HCT116 (cell line): ENCODE measurements around the gene AGBL1. TPM values are rescaled to one million over a fixed set of nuclear protein-coding genes. Genes with fewer than 3 reads are reported as not detected.

Experiments used
- ATAC-seq: fragments of 200-7000 bp; cut with Tn5 transposase; 2 replicates; pipeline ENCODE4 v1.9.1; 2020; ENCODE audit warnings: mild to moderate bottlenecking, moderate library complexity
- BruUV-seq: library from RNA; stranded (reverse); fragments of 400-500 nt; replicated peaks from 2 replicates; lab custom pipeline; 2021; lab: Mats Ljungman, UMichigan
- CTCF ChIA-PET: fragments of 300-600 bp; sonication (Branson Sonifier 250); formaldehyde crosslinking; loops from one replicate; lab custom pipeline; 2021; ENCODE audit warnings: antibody characterized with exemption; lab: Charles Lee
- POLR2A ChIA-PET: fragments of 300-600, 350-600 bp; sonication (Branson Sonifier 250); formaldehyde crosslinking; loops from one replicate; lab custom pipeline; 2021; ENCODE audit warnings: antibody characterized with exemption; lab: Charles Lee
- RAD21 ChIA-PET, 2 experiments: fragments of 300-600 bp; sonication (Branson Sonifier 250); formaldehyde crosslinking; loops; one replicate each; lab custom pipeline; 2023; ENCODE audit warnings: low total read pairs in 2 of 2; ENCODE audit not compliant: uncharacterized antibody in 2 of 2, unreplicated experiment in 2 of 2, low non-redundant PET in 1 of 2; lab: Charles Lee
- DNase-seq: peaks from one replicate; pipeline ENCODE4 v3.0.0-alpha.2; 2010; ENCODE audit warnings: low read depth, low spot score
- H2AFZ ChIP-seq: fragments of 200-600 bp; shearing (Covaris generic), sonication (generic); 2 replicates; pipeline ENCODE4 v1.6.1; 2017; ENCODE audit warnings: low read depth, mixed run types, mixed read lengths, antibody characterized with exemption, low read length; ENCODE audit not compliant: poor library complexity, severe bottlenecking
- H3K27ac ChIP-seq: 2 replicates; pipeline ENCODE4 v1.5.1; 2012; ENCODE audit warnings: low read depth, low read length
- H3K27me3 ChIP-seq: fragments of 200-600 bp; sonication (generic); 2 replicates; pipeline ENCODE4 v1.6.1; 2016; ENCODE audit warnings: mixed run types, low read length, mixed read lengths; ENCODE audit not compliant: insufficient read depth
- H3K36me3 ChIP-seq, 2 experiments: fragments of 200-500 bp in 1 of 2; fragments of 200-600 bp in 1 of 2; sonication (Bioruptor generic) in 1 of 2; sonication (generic) in 1 of 2; 2 replicates each; pipeline versions ENCODE4 v1.5.1 to v1.6.1; 2014 to 2016; ENCODE audit warnings: low read length in 2 of 2, inconsistent platforms in 1 of 2, mixed read lengths in 1 of 2, mixed run types in 1 of 2; ENCODE audit not compliant: insufficient read depth in 2 of 2, control insufficient read depth in 1 of 2
- H3K4me1 ChIP-seq, 2 experiments: fragments of 200-600 bp in 1 of 2; sonication (generic) in 1 of 2; 2 replicates each; pipeline versions ENCODE4 v1.5.1 to v1.6.1; 2012 to 2017; ENCODE audit warnings: low read length in 2 of 2, inconsistent platforms in 1 of 2, mild to moderate bottlenecking in 1 of 2, mixed read lengths in 1 of 2, mixed run types in 1 of 2, moderate library complexity in 1 of 2; ENCODE audit not compliant: insufficient read depth in 2 of 2, control insufficient read depth in 1 of 2
- H3K4me2 ChIP-seq: fragments of 200-600 bp; sonication (generic); 2 replicates; pipeline ENCODE4 v1.6.1; 2017; ENCODE audit warnings: mixed run types, low read length, mixed read lengths
- H3K4me3 ChIP-seq, 2 experiments: fragments of 200-600 bp in 1 of 2; sonication (generic) in 1 of 2; replicated peaks in 1 of 2; 2 replicates each; pipeline ENCODE4 v1.5.1; 2011 to 2016; ENCODE audit warnings: low read length in 2 of 2, control low read depth in 1 of 2, low read depth in 1 of 2, mild to moderate bottlenecking in 1 of 2, mixed read lengths in 1 of 2, mixed run types in 1 of 2
- H3K79me2 ChIP-seq: fragments of 200-600 bp; sonication (generic); 2 replicates; pipeline ENCODE4 v1.6.1; 2017; ENCODE audit warnings: mild to moderate bottlenecking, mixed run types, low read length, moderate library complexity, mixed read lengths; ENCODE audit not compliant: insufficient read depth
- H3K9ac ChIP-seq: fragments of 200-600 bp; sonication (generic); 2 replicates; pipeline ENCODE4 v1.6.1; 2016; ENCODE audit warnings: low read length, mixed read lengths
- H3K9me2 ChIP-seq: fragments of 200-600 bp; sonication (generic), shearing (Covaris generic); 2 replicates; pipeline ENCODE4 v1.6.1; 2017; ENCODE audit warnings: mixed run types, mild to moderate bottlenecking, moderate library complexity; ENCODE audit not compliant: insufficient read depth
- H3K9me3 ChIP-seq, 2 experiments: fragments of 200-500 bp in 1 of 2; fragments of 200-600 bp in 1 of 2; sonication (Bioruptor generic) in 1 of 2; sonication (generic) in 1 of 2; 2 replicates each; pipeline ENCODE4 v1.6.1; 2014 to 2017; ENCODE audit warnings: low read length in 2 of 2, mixed read lengths in 2 of 2, inconsistent platforms in 1 of 2, low read depth in 1 of 2, mild to moderate bottlenecking in 1 of 2, mixed run types in 1 of 2, moderate library complexity in 1 of 2; ENCODE audit not compliant: control insufficient read depth in 1 of 2, insufficient read depth in 1 of 2
- H4K20me1 ChIP-seq: fragments of 200-600 bp; sonication (generic), shearing (Covaris generic); 2 replicates; pipeline ENCODE4 v1.6.1; 2017; ENCODE audit warnings: mixed run types, mild to moderate bottlenecking, moderate library complexity; ENCODE audit not compliant: insufficient read depth
- CEBPB ChIP-seq: IDR thresholded peaks from 2 replicates; pipeline ENCODE4 v1.6.1; 2012; ENCODE audit warnings: low read depth
- EGR1 ChIP-seq: IDR thresholded peaks from 2 replicates; pipeline ENCODE4 v1.6.1; 2012; ENCODE audit warnings: low read depth
- EZH2 ChIP-seq: fragments of 200-600 bp; sonication (generic); IDR thresholded peaks from 2 replicates; pipeline ENCODE4 v1.6.1; 2017; ENCODE audit warnings: antibody characterized with exemption, mixed run types
- EZH2phosphoT487 ChIP-seq: fragments of 200-600 bp; IDR thresholded peaks from 2 replicates; pipeline ENCODE4 v1.6.1; 2018; ENCODE audit warnings: antibody characterized with exemption, borderline replicate concordance
- FOSL1 ChIP-seq: IDR thresholded peaks from 2 replicates; pipeline ENCODE4 v1.6.1; 2012; ENCODE audit warnings: low read depth
- POLR2A ChIP-seq: IDR thresholded peaks from 2 replicates; pipeline ENCODE4 v1.7.0; 2011; ENCODE audit warnings: borderline replicate concordance; ENCODE audit not compliant: insufficient read depth, insufficient read length; ENCODE audit errors: extremely low read depth
- POLR2AphosphoS5 ChIP-seq: IDR thresholded peaks from 2 replicates; pipeline ENCODE4 v1.6.1; 2011; ENCODE audit warnings: mild to moderate bottlenecking, low read depth, low read length, moderate library complexity
- RAD21 ChIP-seq: IDR thresholded peaks from 2 replicates; pipeline ENCODE4 v1.6.1; 2012; ENCODE audit warnings: low read depth, mild to moderate bottlenecking
- SIN3A ChIP-seq: IDR thresholded peaks from 2 replicates; pipeline ENCODE4 v1.6.1; 2012; ENCODE audit warnings: low read depth
- SP1 ChIP-seq: IDR thresholded peaks from 2 replicates; pipeline ENCODE4 v1.6.1; 2012; ENCODE audit warnings: low read depth
- TCF7L2 ChIP-seq: IDR thresholded peaks from 2 replicates; pipeline ENCODE4 v1.7.0; 2011; ENCODE audit warnings: borderline replicate concordance, inconsistent platforms; ENCODE audit not compliant: insufficient read depth, insufficient read length; ENCODE audit errors: extremely low read depth
- YY1 ChIP-seq: IDR thresholded peaks from 2 replicates; pipeline ENCODE4 v1.6.1; 2011; ENCODE audit warnings: low read length, low read depth, moderate library complexity, mild to moderate bottlenecking; ENCODE audit not compliant: insufficient replicate concordance; ENCODE audit errors: extremely low read depth
- ZFX ChIP-seq: fragments of 450-650 bp; IDR thresholded peaks from 2 replicates; pipeline ENCODE4 v1.6.1; 2017
- ZNF274 ChIP-seq: fragments of 200-500 bp; sonication (Bioruptor generic); IDR thresholded peaks from 2 replicates; pipeline ENCODE4 v1.6.1; 2014; ENCODE audit warnings: mild to moderate bottlenecking, low read depth, low read length, inconsistent platforms
- intact Hi-C: fragments of 100-400 bp; cut with micrococcal nuclease; formaldehyde crosslinking; loops from 2 replicates; pipeline ENCODE4 v1.10.0; 2022
- total RNA-seq: library from RNA; stranded (reverse); gene quantifications from one replicate; pipeline ENCODE4 v1.2.1, GENCODE V29; 2021; ENCODE audit not compliant: unreplicated experiment
- TF ChIP-seq, protein P1 (sequence below): IDR thresholded peaks from 2 replicates; pipeline ENCODE4 v1.6.1; 2012
- TF ChIP-seq, protein P2 (sequence below), 3 experiments: fragments of 200-600 bp in 1 of 3; sonication (generic) in 1 of 3; IDR thresholded peaks in 2 of 3; conservative IDR thresholded peaks in 1 of 3; 2 replicates each; pipeline ENCODE4 v1.5.1; 2012 to 2017; ENCODE audit warnings: low read depth in 2 of 3, low read length in 2 of 3, antibody characterized with exemption in 1 of 3, borderline replicate concordance in 1 of 3, control low read depth in 1 of 3, mild to moderate bottlenecking in 1 of 3, mixed read lengths in 1 of 3, mixed run types in 1 of 3, moderate library complexity in 1 of 3; ENCODE audit not compliant: insufficient read depth in 1 of 3
- TF ChIP-seq, protein P3 (sequence below): IDR thresholded peaks from 2 replicates; pipeline ENCODE4 v1.6.1; 2012

AGBL1 gene
- total RNA-seq, 1 experiment from 2014 or later = not detected

DNA sequence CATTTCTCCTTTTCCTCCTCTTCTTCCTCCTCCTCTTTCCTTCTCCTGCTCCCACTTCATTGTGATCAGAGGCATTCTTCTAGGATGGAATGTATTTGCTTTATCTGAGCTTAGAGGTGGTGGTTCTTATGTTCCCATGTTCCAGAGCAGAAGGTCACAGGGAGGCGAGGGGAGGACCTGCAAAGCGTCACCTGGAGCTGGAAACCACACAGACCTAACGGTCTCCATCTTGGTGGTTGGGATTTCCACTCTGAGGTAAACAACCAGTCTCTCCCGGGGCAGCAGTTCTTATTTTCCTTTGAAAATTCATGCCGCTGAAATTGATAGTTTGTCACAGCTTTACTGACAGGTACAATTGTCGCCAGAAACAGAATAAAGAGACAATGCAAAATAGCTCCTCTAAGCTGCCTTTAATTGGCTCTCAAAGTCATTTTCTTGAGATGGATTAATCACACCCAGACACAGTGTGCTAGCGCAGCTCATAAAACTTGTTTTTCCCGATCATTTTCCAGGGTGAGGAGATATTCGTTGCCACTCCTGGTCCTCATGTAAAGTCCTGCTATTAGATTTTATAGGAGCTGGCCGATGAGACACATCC, 16.9 kb upstream of the AGBL1 start:
- Histone ChIP-seq H3K27ac (no peak overlapping the region), H3K9me2 (no peaks in the 10 kb centered on the region), H3K36me3 (no peaks in the 10 kb centered on the region), H3K9ac (no peak overlapping the region), H2AFZ (no peak overlapping the region), H3K27me3 (peaks cover 6% of the 10 kb centered on the region; the same call in 1 of the 2 replicates), H3K4me1 (no peaks in the 10 kb centered on the region), H3K4me3 (no peak overlapping the region), H3K4me2 (no peak overlapping the region), H3K79me2 (no peaks in the 10 kb centered on the region), H4K20me1 (no peaks in the 10 kb centered on the region), H3K9me3 (no peaks in the 10 kb centered on the region)
- RAD21 ChIA-PET = no interaction called here
- TF ChIP-seq CEBPB = no peak
- TF ChIP-seq EGR1 = no peak
- no peak for TF ChIP-seq EZH2phosphoT487
- intact Hi-C loops = no loop called here
- BruUV-seq = no TSS peak
- DNase-seq = no peak
- no peak for ATAC-seq
- POLR2A ChIA-PET = no interaction called here
- CTCF ChIA-PET = no interaction called here

DNA sequence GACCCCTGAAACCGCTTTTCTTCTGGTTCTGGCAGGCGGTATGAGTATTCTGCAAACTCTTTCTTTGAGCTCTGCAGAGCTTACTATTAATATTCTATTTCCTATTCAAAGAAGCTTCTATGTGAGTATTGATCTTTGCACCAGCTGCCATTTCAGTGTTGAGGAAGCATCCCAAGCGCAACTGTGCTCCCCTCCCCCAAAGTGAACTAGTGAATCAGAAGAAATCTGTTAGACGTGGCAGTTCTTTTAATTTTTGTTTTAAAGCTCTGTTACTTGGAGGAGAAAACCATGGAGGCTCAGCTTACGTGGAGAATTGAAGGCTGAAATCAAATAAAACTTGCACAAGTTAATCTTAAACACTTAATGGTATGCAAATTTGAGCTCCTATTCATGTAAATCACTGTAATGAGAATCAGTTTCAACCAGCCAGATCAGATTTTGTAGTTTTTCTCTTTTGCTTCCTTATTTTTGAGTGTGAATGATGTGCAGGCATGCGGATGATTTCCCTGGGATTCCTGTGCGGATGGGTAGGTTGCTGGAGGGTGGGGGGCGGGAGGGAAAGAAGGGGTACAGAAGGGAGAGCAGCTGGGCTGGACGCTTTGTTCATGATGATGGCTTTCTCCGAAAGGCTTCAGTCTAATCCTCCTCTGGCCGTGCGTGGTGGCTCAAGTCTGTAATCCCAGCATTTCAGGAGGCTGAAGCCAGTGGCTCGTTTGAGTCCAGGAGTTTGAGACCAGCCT, 16.1 kb upstream of the AGBL1 start:
- Histone ChIP-seq H3K9me3 (no peaks in the 10 kb centered on the region), H3K27ac (no peak overlapping the region), H3K4me2 (no peak overlapping the region), H3K4me1 (no peaks in the 10 kb centered on the region), H3K4me3 (no peak overlapping the region), H3K9me2 (no peaks in the 10 kb centered on the region), H3K9ac (no peak overlapping the region), H3K36me3 (no peaks in the 10 kb centered on the region), H4K20me1 (no peaks in the 10 kb centered on the region), H3K79me2 (no peaks in the 10 kb centered on the region), H3K27me3 (peaks cover 6% of the 10 kb centered on the region; the same call in 1 of the 2 replicates), H2AFZ (no peak overlapping the region)
- RAD21 ChIA-PET = no interaction called here
- POLR2A ChIA-PET = no interaction called here
- CTCF ChIA-PET = no interaction called here
- no peak for DNase-seq
- no peak for ATAC-seq
- intact Hi-C loops = no loop called here
- BruUV-seq = no TSS peak
- TF ChIP-seq, protein P1, sequence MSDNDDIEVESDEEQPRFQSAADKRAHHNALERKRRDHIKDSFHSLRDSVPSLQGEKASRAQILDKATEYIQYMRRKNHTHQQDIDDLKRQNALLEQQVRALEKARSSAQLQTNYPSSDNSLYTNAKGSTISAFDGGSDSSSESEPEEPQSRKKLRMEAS = no peak
- TF ChIP-seq EZH2phosphoT487 = no peak
- TF ChIP-seq POLR2A = no peak
- TF ChIP-seq TCF7L2 = no peak
- TF ChIP-seq, protein P2, sequence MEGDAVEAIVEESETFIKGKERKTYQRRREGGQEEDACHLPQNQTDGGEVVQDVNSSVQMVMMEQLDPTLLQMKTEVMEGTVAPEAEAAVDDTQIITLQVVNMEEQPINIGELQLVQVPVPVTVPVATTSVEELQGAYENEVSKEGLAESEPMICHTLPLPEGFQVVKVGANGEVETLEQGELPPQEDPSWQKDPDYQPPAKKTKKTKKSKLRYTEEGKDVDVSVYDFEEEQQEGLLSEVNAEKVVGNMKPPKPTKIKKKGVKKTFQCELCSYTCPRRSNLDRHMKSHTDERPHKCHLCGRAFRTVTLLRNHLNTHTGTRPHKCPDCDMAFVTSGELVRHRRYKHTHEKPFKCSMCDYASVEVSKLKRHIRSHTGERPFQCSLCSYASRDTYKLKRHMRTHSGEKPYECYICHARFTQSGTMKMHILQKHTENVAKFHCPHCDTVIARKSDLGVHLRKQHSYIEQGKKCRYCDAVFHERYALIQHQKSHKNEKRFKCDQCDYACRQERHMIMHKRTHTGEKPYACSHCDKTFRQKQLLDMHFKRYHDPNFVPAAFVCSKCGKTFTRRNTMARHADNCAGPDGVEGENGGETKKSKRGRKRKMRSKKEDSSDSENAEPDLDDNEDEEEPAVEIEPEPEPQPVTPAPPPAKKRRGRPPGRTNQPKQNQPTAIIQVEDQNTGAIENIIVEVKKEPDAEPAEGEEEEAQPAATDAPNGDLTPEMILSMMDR (IDR thresholded peaks at IDR 0.05 in 2 of 3, conservative IDR thresholded peaks at IDR 0.05 in 1 of 3; ENCODE audit: borderline replicate concordance in 1 of 3, insufficient read depth in 1 of 3, low read depth in 2 of 3, low read length in 2 of 3) = no peak
- TF ChIP-seq CEBPB = no peak
- no peak for TF ChIP-seq ZNF274
- no peak for TF ChIP-seq ZFX
- TF ChIP-seq RAD21 = no peak
- no peak for TF ChIP-seq SIN3A
- TF ChIP-seq SP1 = no peak
- TF ChIP-seq YY1 = no peak
- TF ChIP-seq POLR2AphosphoS5 = no peak
- TF ChIP-seq, protein P3, sequence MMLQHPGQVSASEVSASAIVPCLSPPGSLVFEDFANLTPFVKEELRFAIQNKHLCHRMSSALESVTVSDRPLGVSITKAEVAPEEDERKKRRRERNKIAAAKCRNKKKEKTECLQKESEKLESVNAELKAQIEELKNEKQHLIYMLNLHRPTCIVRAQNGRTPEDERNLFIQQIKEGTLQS = no peak
- TF ChIP-seq FOSL1 = no peak
- no peak for TF ChIP-seq EZH2
- no peak for TF ChIP-seq EGR1
